Panc1 (cell line): Measurements from ENCODE around the gene SMIM24. TPM values are rescaled to one million over a fixed set of nuclear protein-coding genes. Genes with fewer than 3 reads are reported as not detected.

Experiments
- ATAC-seq: fragments of 200-7000 bp; cut with Tn5 transposase; 2 replicates; pipeline ENCODE4 v1.9.1; 2020; ENCODE audit warnings: mild to moderate bottlenecking, moderate library complexity
- BruUV-seq: library from RNA; stranded (reverse); fragments of 400-500 nt; replicated peaks from 2 replicates; lab custom pipeline; 2021; lab: Mats Ljungman, UMichigan
- CTCF ChIA-PET: fragments of 300-600 bp; sonication (Branson Sonifier 250); formaldehyde crosslinking; loops from one replicate; lab custom pipeline; 2022; ENCODE audit warnings: antibody characterized with exemption; lab: Charles Lee
- POLR2A ChIA-PET: fragments of 300-600 bp; sonication (Branson Sonifier 250); formaldehyde crosslinking; loops from one replicate; lab custom pipeline; 2022; ENCODE audit warnings: antibody characterized with exemption; lab: Charles Lee
- DNase-seq: peaks from one replicate; pipeline ENCODE4 v3.0.0-alpha.2; 2010; ENCODE audit warnings: low read depth, low spot score
- H3K27ac ChIP-seq: 2 replicates; pipeline ENCODE4 v1.5.1; 2011; ENCODE audit warnings: mild to moderate bottlenecking, low read length, inconsistent platforms
- H3K27me3 ChIP-seq: fragments of 200-500 bp; sonication (Bioruptor generic); 2 replicates; pipeline ENCODE4 v1.6.0; 2014; ENCODE audit warnings: low read length, inconsistent platforms; ENCODE audit not compliant: control insufficient read depth, insufficient read depth
- H3K36me3 ChIP-seq: fragments of 200-500 bp; sonication (Bioruptor generic); 2 replicates; pipeline ENCODE4 v1.5.1; 2014; ENCODE audit warnings: inconsistent platforms, mild to moderate bottlenecking, low read length, moderate library complexity; ENCODE audit not compliant: control insufficient read depth, insufficient read depth
- H3K4me1 ChIP-seq: 2 replicates; pipeline ENCODE4 v1.5.1; 2011; ENCODE audit warnings: inconsistent platforms, mild to moderate bottlenecking, low read length, moderate library complexity; ENCODE audit not compliant: control insufficient read depth, insufficient read depth
- H3K4me3 ChIP-seq, 2 experiments: 2 replicates each; pipeline ENCODE4 v1.5.1; 2011 to 2012; ENCODE audit warnings: low read depth in 2 of 2, low read length in 2 of 2, mild to moderate bottlenecking in 2 of 2, inconsistent platforms in 1 of 2, moderate library complexity in 1 of 2
- H3K9me3 ChIP-seq: fragments of 200-500 bp; sonication (Bioruptor generic); 2 replicates; pipeline ENCODE4 v1.5.1; 2014; ENCODE audit warnings: low read depth, mild to moderate bottlenecking, inconsistent platforms, low read length, moderate library complexity; ENCODE audit not compliant: control insufficient read depth, insufficient read depth
- CTCF ChIP-seq: fragments of 450-650 bp; IDR thresholded peaks from 2 replicates; pipeline ENCODE4 v1.5.1; 2017; ENCODE audit warnings: mild to moderate bottlenecking
- POLR2AphosphoS5 ChIP-seq: IDR thresholded peaks from 2 replicates; pipeline ENCODE4 v1.6.1; 2012; ENCODE audit warnings: mild to moderate bottlenecking, low read depth, low read length, moderate library complexity
- REST ChIP-seq, 2 experiments: IDR thresholded peaks; 2 replicates each; pipeline ENCODE4 v1.6.1; 2011 to 2012; ENCODE audit warnings: low read depth in 2 of 2, control low read depth in 1 of 2, low read length in 1 of 2, mild to moderate bottlenecking in 1 of 2, moderate library complexity in 1 of 2; ENCODE audit not compliant: insufficient read depth in 1 of 2
- SIN3A ChIP-seq: IDR thresholded peaks from 2 replicates; pipeline ENCODE4 v1.6.1; 2012; ENCODE audit warnings: low read depth, mild to moderate bottlenecking, low read length, moderate library complexity, borderline replicate concordance; ENCODE audit not compliant: insufficient read depth
- TCF7L2 ChIP-seq: IDR thresholded peaks from 2 replicates; pipeline ENCODE4 v1.6.1; 2011; ENCODE audit warnings: mild to moderate bottlenecking, low read depth, low read length, inconsistent platforms
- in situ Hi-C: cut with HindIII; loops from 2 replicates; pipeline ENCODE4 v1.10.0; 2016; ENCODE audit warnings: low sequenced_read_pairs, low pct_unique_long_range_greater_than_20kb
- intact Hi-C: fragments of 100-400 bp; cut with micrococcal nuclease; formaldehyde crosslinking; loops from one replicate; pipeline ENCODE4 v1.10.0; 2022; ENCODE audit not compliant: unreplicated experiment
- total RNA-seq: library from RNA; stranded (reverse); gene quantifications from one replicate; pipeline ENCODE4 v1.2.1, GENCODE V29; 2021; ENCODE audit not compliant: unreplicated experiment

SMIM24 gene
- total RNA-seq, 1 experiment from 2014 or later: 0.28 TPM

DNA sequence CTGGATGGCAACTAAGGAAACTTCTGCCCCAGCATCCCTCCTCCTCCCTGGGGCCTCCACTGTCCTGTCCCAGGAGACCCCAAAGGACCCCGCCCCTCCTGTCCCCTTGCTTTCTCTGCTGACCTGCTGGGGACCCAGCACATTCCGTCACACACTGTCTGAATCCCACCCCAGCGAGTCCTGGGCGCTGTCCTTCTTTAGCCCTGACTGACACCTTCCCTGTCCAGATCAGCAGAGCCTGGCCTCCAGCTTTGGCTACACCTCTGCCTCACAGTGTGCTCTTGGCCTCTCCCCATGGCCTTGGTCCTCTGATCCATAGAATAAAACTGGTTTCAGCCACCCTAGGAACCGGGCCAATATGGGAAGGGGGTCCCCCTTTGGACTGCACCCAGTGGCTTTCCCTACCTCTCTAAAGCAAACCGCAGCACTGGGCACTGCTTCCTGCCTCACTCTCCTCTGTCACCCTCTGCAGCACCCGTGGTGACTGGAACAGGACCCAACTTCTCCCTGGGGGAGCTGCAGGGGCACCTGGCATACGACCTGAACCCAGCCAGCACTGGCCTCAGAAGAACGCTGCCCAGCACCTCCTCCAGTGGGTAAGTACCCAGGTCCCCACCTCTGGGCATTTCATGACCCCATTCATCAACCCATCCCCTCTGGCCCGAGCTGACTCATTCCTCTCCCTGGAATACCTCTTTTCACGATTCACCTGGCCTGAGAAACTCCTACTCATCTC, 46.4 kb downstream of the SMIM24 start:
- no peak overlapping the region for H3K4me3 ChIP-seq
- intact Hi-C loops: no loop called here
- in situ Hi-C loops: no loop called here
- H3K27me3 ChIP-seq: no peaks in the 10 kb centered on the region
- H3K4me1 ChIP-seq: no peaks in the 10 kb centered on the region; the same call in 1 of the 2 replicates
- ChIA-PET CTCF (no interaction called here), POLR2A (interaction anchor here (0.5 kb wide), 1 partner anchor 57 kb away, joined by 14 read pairs; no protein-coding TSS in a partner anchor)
- H3K36me3 ChIP-seq: peaks cover 8% of the 10 kb centered on the region; the same call in 1 of the 2 replicates
- no peaks in the 10 kb centered on the region for H3K9me3 ChIP-seq
- no TSS peak for BruUV-seq
- ATAC-seq (no peak), DNase-seq (no peak)
- no peak overlapping the region for H3K27ac ChIP-seq
- no peak for TF ChIP-seq CTCF
- TF ChIP-seq POLR2AphosphoS5: 0 out of 2 replicates have a peak, but pooled peaks have one; percentile 11
- no peak for TF ChIP-seq REST (IDR thresholded peaks at IDR 0.05; ENCODE audit: insufficient read depth in 1 of 2, low read depth in 2 of 2, low read length in 1 of 2)

DNA sequence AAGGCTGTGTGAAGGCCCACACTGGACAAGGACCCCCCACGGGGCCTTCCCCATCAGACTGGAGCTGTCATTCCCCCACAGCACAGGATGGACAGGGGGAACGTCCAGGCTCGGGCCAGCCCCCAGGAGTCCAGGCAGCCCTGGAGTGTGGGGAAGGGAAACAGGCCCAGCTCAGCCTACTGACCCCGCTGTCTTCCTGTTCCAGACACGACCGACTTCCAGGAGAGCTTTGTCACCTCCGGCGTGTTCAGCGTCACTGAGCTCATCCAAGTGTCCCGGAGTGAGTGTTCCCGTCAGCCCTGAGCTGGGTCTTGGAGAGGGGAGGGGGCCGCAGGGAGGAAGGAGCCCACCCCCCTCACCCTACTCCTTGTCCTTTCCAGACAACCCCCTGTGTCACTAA, 47.0 kb downstream of the SMIM24 start:
- no peak for ATAC-seq
- no peak for TF ChIP-seq REST (IDR thresholded peaks at IDR 0.05; ENCODE audit: insufficient read depth in 1 of 2, low read depth in 2 of 2, low read length in 1 of 2)
- TF ChIP-seq POLR2AphosphoS5: no peak
- no peak for TF ChIP-seq SIN3A
- TF ChIP-seq TCF7L2: no peak
- TF ChIP-seq CTCF: no peak
- intact Hi-C loops: no loop called here
- DNase-seq: no peak
- Histone ChIP-seq H3K27me3 (no peaks in the 10 kb centered on the region), H3K9me3 (no peaks in the 10 kb centered on the region), H3K4me1 (peaks cover 5% of the 10 kb centered on the region), H3K36me3 (peaks cover 8% of the 10 kb centered on the region; the same call in 1 of the 2 replicates), H3K27ac (no peak overlapping the region), H3K4me3 (no peak overlapping the region)
- POLR2A ChIA-PET: interaction anchor here (0.5 kb wide), 1 partner anchor 57 kb away, joined by 14 read pairs; no protein-coding TSS in a partner anchor
- no TSS peak for BruUV-seq
- CTCF ChIA-PET: no interaction called here
- in situ Hi-C loops: no loop called here
